ENCODE results near the gene ADORA1.

The ADORA1 gene

GRCh38 chr1:203186091-203186445 is 58.5 kb downstream of the ADORA1 start:
- no peak for DNase-seq (ENCODE audit: low read depth in 2 of 2)

- no peak for DNase-seq (ENCODE audit: low read depth in 2 of 2)
These were observed 59.1 kb downstream of the ADORA1 start, which contains the start of gene CHI3L1 for GRCh38 chr1:203186446-203187303. Gene CHI3L1 (minus strand): TSS chr1:203186704. CDS start chr1:203186623, 81 bp downstream.

DNA sequence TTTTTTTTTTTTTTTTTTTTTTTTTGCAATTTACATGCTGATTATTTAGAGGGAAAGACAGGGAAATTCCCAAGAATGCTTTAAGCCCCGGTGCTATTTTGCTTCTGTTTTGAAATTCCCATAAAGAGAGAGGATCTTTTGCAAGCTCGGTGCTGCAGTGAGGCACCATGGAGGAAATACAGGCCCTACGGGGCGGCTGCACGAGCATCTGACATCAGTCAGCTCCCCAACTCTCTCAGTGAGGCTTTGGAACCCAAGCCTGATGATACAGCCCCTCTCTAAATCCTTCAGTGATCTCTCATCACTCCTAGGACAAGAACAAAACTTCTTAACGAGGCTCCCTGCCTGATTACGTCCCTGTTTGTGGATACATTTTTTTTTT is 59.8 kb downstream of the ADORA1 start:
- no peak for DNase-seq (ENCODE audit: low read depth in 2 of 2)

GRCh38 chr1:203187689-203188264 is 60.3 kb downstream of the ADORA1 start:
- no peak for DNase-seq (ENCODE audit: low read depth in 2 of 2)

- no peak for DNase-seq (ENCODE audit: low read depth in 2 of 2)
These were observed 61.2 kb downstream of the ADORA1 start for GRCh38 chr1:203188686-203189232.

DNA sequence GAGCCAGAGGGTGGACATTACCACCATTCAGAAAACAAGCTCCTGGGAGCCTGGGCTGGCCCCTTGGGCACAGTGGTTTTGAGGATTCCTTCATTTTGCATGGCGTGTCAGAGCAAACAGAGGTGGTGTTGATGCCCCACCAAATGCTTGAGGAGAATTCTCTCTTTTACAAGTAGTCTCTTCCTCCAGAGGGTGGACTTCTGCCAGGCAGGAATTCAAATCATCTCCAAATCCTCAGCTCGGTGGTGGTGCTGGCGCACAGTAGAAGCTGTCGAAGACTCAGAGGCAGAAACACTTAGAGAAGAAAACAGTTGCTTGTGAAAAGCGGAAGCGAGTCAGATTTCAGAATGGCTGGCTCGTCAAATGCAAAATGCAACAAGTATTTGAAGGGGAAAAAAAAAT is 62.4 kb downstream of the ADORA1 start:
- no peak for DNase-seq (ENCODE audit: low read depth in 2 of 2)

DNA sequence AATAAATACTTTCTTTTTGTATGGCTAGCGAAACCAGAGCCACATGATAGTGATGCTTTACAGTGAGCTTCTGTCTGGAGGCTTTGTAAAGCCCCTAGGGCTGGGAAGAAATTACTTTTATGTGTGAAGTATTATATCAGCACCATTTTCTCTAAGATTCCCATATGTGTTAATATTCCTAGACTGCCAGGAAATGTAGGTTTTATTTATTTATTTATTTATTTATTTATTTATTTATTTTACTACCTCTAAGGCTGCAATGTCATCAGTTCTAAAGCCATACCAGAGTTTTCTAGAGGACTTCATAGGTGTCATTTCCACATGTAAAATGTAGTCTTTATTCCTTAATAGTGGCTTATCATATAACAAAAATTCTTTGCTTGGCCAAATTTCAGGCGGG is 63.4 kb downstream of the ADORA1 start:
- no peak for DNase-seq (ENCODE audit: low read depth in 2 of 2)

GRCh38 chr1:203196371-203196770 is 68.8 kb downstream of the ADORA1 start:
- DNase-seq (ENCODE audit: low read depth in 2 of 2) = no peak

DNA sequence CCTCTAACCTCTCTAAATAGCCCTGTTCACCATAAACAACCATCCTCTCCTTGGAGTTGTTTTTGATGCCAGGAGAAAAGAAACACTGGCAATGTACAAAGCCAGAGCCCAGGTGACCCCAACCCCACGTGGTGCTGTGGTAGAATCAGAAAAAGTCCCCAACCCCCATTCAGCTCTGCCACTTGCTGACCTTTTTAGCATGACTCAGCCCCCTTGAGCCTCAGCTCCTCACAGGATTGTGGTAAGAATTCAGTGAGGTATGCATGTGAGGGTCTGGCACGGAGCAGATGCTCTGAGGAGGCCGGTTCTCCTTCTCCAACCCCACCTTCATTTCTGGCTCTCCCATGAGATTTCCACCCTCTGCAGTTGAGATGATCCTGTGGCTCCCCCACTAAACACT is 70.1 kb downstream of the ADORA1 start:
- no peak for DNase-seq (ENCODE audit: low read depth in 2 of 2)

DNA sequence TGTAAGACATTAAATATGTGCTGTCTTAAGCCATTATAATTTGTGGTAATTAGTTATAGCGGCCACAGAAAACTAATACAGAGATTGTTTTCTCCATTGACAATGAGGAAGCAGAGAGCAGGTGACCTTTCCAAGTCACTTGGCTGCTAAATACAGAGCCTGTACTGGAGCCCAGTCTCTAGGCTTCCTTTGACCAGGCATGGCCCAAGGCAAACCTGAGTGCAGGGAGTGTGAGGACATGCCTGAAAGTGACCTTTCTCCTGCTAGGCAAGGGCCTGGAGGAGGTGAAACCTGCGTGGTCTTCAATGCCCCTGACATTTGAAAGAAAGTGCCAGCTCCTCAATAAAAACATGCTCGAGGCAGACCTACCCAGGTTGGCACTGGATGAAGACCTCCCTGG is 71.5 kb downstream of the ADORA1 start:
- DNase-seq (ENCODE audit: low read depth in 2 of 2) = no peak

DNA sequence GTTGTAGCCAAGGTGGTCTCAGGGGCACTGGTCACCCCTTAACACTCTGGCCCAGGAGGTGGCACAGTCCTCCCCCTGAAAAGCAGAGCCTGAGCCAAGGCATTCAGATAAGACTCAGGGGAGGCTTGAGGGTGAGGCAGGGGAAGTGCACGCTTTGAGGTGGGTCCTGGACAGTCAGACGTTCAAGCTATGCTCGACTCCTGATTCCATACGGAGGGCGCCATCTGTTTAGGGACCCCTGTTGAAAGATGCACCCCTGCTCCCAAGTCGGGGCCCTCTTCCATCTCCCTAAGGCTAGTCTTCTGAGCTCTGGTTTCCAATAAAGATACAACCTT is 71.9 kb downstream of the ADORA1 start:
- no peak for DNase-seq (ENCODE audit: low read depth in 2 of 2)

DNA sequence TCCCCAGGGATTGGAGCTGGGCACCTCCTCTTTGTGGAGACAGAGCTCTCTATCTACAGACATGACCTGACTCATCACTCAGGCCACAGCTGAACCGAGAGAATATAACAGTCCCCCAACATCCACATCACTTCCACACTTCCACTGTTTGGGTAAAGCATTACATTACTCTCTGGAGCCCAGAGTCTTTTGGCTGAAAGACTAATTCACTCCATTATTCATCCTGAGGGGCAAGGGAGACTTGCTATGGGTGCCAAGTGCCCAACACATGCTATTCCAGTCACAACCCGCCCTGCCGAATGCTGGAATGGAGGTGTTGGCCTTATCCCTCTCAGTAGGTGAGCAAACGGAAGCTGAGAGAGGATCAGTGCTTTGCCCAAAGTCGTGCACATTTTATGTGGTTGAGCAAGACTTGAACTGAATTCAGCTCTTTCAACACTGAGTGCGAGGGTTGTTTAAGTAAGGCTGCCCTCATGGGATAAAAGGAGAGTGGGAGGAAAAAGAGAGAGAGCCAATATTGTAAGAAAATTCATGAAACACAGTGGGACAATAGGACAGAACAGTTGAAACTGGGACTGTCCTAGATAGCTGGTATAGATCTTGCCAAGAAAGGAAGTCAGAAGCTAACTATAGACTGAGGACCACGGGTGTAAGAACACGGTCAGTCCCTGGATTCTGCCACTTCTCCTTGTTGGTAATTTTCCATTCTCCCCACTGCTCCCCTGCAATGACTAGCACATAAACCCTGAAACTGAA is 72.5 kb downstream of the ADORA1 start:
- no peak for DNase-seq (ENCODE audit: low read depth in 2 of 2)

GRCh38 chr1:203200916-203201315 is 73.4 kb downstream of the ADORA1 start:
- DNase-seq (ENCODE audit: low read depth in 2 of 2) = no peak

DNA sequence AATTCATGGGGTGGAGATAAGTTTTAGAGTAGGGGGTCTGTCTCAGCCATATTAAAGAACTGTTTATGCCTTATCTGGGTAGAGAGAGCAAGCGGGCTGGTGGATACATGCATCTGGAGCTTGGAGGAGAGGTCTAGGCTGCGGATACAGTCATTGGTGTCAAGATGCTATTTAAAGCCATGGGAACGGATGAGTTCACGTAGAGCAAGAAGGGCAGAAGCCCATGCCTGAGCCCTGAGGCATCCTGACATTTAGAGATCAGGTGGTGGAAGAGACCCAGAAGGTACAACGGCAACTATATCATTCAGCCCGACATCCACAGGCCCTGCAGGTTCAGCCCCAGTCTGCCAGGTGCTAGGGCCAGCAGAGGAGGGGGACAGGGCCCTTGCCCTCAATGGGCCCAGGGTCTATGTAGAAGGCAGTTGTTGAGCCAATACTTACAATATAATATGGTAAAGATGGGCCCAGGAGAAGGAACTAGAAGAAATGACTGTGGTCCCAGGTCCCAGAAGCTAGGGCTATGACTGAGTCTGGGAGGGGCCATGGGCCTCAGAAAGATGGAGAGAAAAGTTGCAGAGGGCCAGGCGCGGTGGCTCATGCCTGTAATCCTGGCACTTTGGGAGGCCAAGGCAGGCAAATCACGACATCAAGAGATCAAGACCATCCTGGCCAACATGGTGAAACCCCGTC is 74.1 kb downstream of the ADORA1 start:
- DNase-seq (ENCODE audit: low read depth in 2 of 2) = no peak

DNA sequence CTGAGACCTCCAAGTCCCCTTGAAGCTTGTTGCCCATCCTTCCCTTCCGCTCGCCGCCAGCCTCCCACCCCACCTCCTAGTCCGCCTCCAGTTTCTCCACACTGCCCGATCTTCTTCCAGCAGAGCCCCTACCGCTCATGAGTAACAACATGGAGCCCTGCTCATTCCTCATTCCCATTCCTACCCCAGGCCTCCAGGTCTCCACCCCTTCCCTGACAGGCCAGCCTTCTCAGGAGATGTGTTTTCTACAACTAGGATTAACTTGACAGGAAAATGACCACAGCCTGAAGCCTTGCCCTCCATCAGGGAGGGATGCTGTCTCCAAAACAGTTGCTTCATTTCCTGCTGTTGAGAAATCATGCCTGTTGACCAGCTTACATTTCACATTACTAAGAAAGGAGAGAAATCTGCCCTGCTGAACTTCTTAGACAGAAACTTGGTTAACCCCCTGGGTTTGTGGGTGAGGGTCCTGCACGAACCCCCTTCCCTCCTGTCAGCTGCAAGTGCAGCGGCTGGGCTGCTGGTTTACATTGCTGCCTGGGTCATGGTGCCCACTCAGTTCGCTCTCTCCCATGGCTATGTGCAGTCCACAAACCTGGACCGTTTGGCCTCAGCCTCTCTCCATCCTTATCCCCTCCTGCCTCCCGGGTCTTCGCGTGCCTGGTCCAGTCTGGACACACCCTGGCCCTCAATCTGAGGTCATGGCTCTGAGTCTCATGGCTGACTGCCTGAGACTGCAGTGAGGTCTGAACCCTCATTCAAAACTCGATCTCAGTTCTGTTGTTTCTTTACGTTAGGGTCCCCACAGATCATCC is 75.1 kb downstream of the ADORA1 start:
- DNase-seq (ENCODE audit: low read depth in 2 of 2) = no peak

DNA sequence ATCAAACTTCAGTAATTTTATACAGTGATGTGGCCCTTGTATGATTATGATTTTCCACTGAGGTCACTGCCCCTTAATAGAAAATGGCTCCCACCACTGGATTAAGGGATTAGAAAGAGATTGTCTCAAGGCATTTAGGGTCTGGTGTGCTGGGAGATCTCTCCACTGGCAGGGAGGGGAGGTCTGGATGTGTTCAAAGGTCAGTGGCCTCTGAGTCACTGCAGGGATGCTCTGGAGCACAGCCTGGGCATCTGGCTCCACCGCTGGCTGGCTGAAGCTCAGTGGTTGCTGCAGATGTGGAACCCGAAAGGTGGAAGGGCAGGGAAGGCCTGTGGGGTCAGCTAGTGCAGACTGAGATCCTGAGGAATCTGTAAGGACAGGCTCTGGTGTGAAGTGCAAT is 77.2 kb downstream of the ADORA1 start:
- DNase-seq (ENCODE audit: low read depth in 2 of 2) = no peak

DNA sequence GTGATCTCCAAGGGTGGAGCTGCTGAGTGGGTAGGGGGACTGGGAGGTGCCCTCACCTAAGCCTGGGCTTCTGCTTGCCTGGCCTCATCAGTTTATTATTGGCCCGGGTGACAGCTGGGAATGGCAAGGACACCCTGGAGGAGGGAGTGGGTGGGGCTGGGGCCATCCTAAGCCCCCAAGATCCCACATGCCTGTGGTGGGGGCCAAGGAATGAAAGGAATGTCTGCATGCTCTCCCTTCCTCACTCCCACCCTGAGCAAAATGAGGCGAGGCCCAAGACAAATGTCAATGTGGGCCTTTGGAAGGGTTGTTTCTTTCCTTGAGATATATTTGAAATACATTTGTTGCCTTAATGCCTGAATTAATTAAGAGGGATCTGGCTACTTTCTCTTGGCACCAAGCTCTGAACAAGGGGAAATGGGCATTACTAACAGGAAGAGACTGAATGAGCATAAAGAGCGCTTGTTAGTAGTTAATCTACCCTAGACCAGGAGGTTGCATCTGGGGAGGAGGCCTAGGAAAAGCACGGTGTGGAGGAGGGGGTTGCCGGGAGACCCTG is 78.7 kb downstream of the ADORA1 start:
- no peak for DNase-seq (ENCODE audit: low read depth in 2 of 2)

- no peak for DNase-seq (ENCODE audit: low read depth in 2 of 2)
These were observed 80.2 kb downstream of the ADORA1 start for GRCh38 chr1:203207751-203208150.

GRCh38 chr1:203208181-203208580 is 80.7 kb downstream of the ADORA1 start:
- DNase-seq (ENCODE audit: low read depth in 2 of 2) = no peak

DNA sequence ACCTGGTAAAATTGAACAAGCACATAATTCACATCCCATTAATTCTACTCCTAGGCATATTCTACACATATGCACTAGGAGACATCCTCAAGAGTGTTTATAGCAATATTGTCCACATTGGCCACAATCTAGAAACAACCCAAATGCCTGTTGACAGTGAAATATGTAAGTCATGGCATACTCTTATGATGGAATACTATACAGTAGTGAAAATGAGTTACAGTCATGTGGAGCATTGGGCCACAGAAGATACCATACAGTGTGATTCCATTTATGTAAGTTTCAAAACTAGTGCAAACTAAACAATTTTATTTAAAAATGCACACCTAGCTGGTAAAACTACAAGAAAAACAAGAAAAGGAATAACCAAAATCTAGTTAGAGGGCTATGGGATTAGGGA is 82.8 kb downstream of the ADORA1 start:
- DNase-seq (ENCODE audit: low read depth in 2 of 2) = no peak

DNA sequence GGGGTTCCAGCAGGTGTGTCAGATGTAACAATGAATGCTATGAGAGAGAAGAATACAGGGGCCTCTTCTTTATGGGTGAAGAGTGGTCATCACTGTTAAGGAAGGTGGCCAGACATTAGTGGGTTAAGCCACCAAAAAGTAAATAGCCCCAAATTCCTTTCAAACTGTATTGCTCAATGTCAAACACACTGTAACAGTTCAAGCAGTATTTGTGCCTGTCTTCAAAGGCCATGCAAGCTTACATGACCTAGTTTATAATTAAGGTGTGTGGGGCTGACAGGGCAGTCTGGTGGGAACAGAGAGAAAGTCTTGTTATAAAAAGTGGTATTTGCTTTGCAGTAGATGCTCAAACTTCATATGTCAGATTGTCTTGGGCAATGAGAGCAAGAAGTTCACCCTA is 83.5 kb downstream of the ADORA1 start:
- no peak for DNase-seq (ENCODE audit: low read depth in 2 of 2)

Measured in activated CD4-positive, alpha-beta T cell treated with anti-CD3 and anti-CD28 coated beads for 24 hours (primary cell).